Mesendoderm (in vitro differentiated cells): Measurements from ENCODE around the gene METRNL.
"Not testable (repeated sequence)": the region's sequence is repeated elsewhere in the genome, so short reads cannot be mapped to it uniquely, and the experiment has no call there.

Experiments
- DNase-seq: peaks from one replicate; pipeline ENCODE4 v3.0.0; 2013
- H2AK5ac ChIP-seq: 2 replicates; pipeline ENCODE4 v1.6.1; 2013; ENCODE audit warnings: low read length, inconsistent platforms
- H2BK120ac ChIP-seq: 2 replicates; pipeline ENCODE4 v1.6.1; 2013; ENCODE audit warnings: low read depth, mild to moderate bottlenecking, low read length, moderate library complexity, mixed read lengths
- H2BK15ac ChIP-seq: replicated peaks from 2 replicates; pipeline ENCODE4 v1.6.1; 2013; ENCODE audit warnings: low read depth, mild to moderate bottlenecking, moderate library complexity
- H2BK5ac ChIP-seq: 2 replicates; pipeline ENCODE4 v1.6.1; 2013; ENCODE audit warnings: low read length, inconsistent platforms
- H3K18ac ChIP-seq: 2 replicates; pipeline ENCODE4 v1.6.1; 2013; ENCODE audit warnings: mild to moderate bottlenecking, low read length, mixed read lengths
- H3K23ac ChIP-seq: one replicate; pipeline ENCODE4 v1.6.1; 2013; ENCODE audit warnings: low read length
- H3K27ac ChIP-seq: 2 replicates; pipeline ENCODE4 v1.5.1; 2013; ENCODE audit warnings: low read depth, mild to moderate bottlenecking, inconsistent platforms, low read length, moderate library complexity
- H3K27me3 ChIP-seq: 2 replicates; pipeline ENCODE4 v1.6.1; 2013; ENCODE audit warnings: low read length, control low read depth, mild to moderate bottlenecking, inconsistent platforms; ENCODE audit not compliant: insufficient read depth, poor library complexity
- H3K36me3 ChIP-seq: 2 replicates; pipeline ENCODE4 v1.6.1; 2013; ENCODE audit warnings: low read length, inconsistent platforms; ENCODE audit not compliant: control insufficient read depth, insufficient read depth
- H3K4ac ChIP-seq: one replicate; pipeline ENCODE4 v1.6.1; 2013; ENCODE audit warnings: low read depth, mild to moderate bottlenecking, low read length, moderate library complexity
- H3K4me1 ChIP-seq: 2 replicates; pipeline ENCODE4 v1.6.1; 2013; ENCODE audit warnings: low read depth, low read length, inconsistent platforms; ENCODE audit not compliant: control insufficient read depth
- H3K4me2 ChIP-seq: 2 replicates; pipeline ENCODE4 v1.6.1; 2013; ENCODE audit warnings: low read length
- H3K4me3 ChIP-seq: 2 replicates; pipeline ENCODE4 v1.5.1; 2013; ENCODE audit warnings: mild to moderate bottlenecking, low read length
- H3K56ac ChIP-seq: one replicate; pipeline ENCODE4 v1.6.1; 2013; ENCODE audit warnings: low read length
- H3K79me1 ChIP-seq: 2 replicates; pipeline ENCODE4 v1.6.1; 2013; ENCODE audit warnings: low read length, inconsistent platforms
- H3K79me2 ChIP-seq: 2 replicates; pipeline ENCODE4 v1.6.1; 2013; ENCODE audit warnings: mild to moderate bottlenecking, low read length; ENCODE audit not compliant: control insufficient read depth, insufficient read depth
- H3K9ac ChIP-seq: 2 replicates; pipeline ENCODE4 v1.6.1; 2013; ENCODE audit warnings: low read length, inconsistent platforms
- H4K5ac ChIP-seq: one replicate; pipeline ENCODE4 v1.6.1; 2013; ENCODE audit warnings: low read length
- H4K8ac ChIP-seq: one replicate; pipeline ENCODE4 v1.6.1; 2013; ENCODE audit warnings: low read depth, mild to moderate bottlenecking, control low read depth, low read length, moderate library complexity
- WGBS: extraction: QIAGEN DNeasy Blood & Tissue Kit; methylation state at CpG from one replicate; pipeline ENCODE4 v1.1.7; 2013; ENCODE audit warnings: low lambda C conversion rate, missing lambda C conversion rate; ENCODE audit not compliant: insufficient coverage; ENCODE audit errors: extremely low coverage; 5-methylcytosine and 5-hydroxymethylcytosine counted together

The METRNL gene

DNA sequence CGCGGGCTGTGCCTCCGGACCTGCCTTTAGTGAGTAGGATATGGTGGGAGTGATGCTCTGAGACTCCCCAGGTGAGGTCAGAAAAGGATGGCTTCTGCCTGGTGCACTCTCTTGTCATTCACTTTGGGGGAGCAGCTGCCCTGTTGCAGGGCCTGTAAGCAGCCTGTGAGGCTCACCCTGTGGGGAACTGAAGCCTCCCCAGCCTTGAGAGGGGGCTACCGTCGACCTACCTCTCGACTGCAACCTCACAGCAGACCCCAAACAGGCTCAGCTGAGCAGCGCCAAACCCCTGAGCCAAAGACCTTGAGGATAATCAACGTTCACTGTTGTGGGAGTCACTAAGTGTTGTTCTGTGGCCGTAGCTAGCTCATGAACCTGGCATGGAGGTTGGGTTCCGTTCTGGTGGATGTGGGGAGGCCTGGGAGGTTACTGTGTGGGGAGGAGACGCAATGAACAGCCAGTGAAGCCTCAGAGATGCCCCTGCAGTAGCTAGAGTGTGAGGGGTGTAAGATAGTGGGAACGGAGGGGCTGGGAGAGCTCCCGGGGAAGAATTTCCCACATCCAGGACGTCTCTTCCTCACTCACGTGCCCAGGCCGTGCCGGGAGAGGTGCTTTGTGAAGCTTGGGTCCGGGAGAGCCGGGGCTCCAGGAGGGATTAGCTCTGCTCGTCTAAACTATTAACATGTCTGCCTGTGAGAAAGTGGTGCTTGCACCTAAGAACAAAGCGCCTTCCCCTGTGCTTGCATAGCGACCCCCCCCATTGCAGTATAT lies 38.8 kb downstream of the METRNL start:
- H3K9ac ChIP-seq, result no peak overlapping the region
- H3K4me3 ChIP-seq, result no peak overlapping the region
- no peak overlapping the region for H3K18ac ChIP-seq
- H2BK5ac ChIP-seq, result no peak overlapping the region
- no peak overlapping the region for H3K4me2 ChIP-seq
- no CpG with 5 or more reads among the region's 22 CpGs for WGBS
- H3K4ac ChIP-seq, result no peak overlapping the region
- H3K79me2 ChIP-seq, result no peaks in the 10 kb centered on the region
- H3K79me1 ChIP-seq, result no peaks in the 10 kb centered on the region
- no peak overlapping the region for H2BK120ac ChIP-seq
- no peak overlapping the region for H3K56ac ChIP-seq
- H3K36me3 ChIP-seq, result no peaks in the 10 kb centered on the region
- no peaks in the 10 kb centered on the region for H3K4me1 ChIP-seq
- H2AK5ac ChIP-seq, result no peak overlapping the region
- no peak overlapping the region for H4K5ac ChIP-seq
- no peak overlapping the region for H3K23ac ChIP-seq
- H3K27me3 ChIP-seq, result no peaks in the 10 kb centered on the region
- no peak overlapping the region for H3K27ac ChIP-seq
- no peak overlapping the region for H2BK15ac ChIP-seq
- no peak overlapping the region for H4K8ac ChIP-seq
- DNase-seq, result no peak

DNA sequence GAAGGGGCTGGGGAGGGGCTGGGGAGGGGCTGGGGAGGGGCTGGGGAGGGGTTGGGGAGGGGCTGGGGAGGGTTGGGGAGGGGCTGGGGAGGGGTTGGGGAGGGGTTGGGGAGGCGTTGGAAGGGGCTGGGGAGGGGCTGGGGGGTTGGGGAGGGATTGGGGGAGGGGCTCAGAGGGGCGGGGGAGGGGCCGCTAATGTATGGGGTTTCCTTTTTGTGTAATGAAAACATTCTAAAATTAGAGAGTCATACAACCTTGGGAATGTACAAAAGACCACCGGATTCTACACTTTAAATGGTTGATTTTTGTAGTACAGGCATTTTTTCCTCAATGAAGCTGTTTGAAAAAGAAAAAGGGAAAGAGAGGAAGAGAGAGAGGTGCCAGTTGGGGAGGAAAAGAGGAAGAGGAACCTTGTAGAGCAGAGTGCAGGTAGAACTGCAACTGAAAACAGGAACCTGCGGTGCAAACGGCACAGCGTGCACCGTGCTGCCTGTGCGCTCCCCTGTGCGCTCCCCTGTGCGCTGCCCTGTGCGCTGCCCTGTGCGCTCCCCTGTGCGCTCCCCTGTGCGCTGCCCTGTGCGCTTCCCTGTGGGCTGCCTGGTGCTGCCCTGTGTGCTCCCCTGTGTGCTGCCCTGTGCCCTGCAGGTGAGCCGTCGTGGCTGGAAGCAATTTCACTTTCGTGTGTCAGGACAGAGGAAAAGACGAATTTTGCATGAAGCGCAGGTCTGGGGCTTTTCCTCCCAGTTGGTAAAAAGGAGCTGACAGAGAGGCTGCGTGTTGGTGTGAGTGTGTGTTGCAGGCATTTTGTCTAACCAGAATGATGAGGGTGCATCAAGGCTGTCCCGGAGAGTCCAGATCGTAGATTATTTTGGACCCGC lies 40.8 kb downstream of the METRNL start:
- no peak overlapping the region for H3K18ac ChIP-seq
- H2BK120ac ChIP-seq, result no peak overlapping the region
- no peak overlapping the region for H3K9ac ChIP-seq
- no peak overlapping the region for H4K5ac ChIP-seq
- no peaks in the 10 kb centered on the region for H3K27me3 ChIP-seq
- H3K4me2 ChIP-seq, result no peak overlapping the region
- H4K8ac ChIP-seq, result no peak overlapping the region
- H3K4ac ChIP-seq, result no peak overlapping the region
- H3K36me3 ChIP-seq, result no peaks in the 10 kb centered on the region
- H3K56ac ChIP-seq, result no peak overlapping the region
- H3K23ac ChIP-seq, result no peak overlapping the region
- H2BK15ac ChIP-seq, result no peak overlapping the region
- H3K4me3 ChIP-seq, result no peak overlapping the region
- no peak overlapping the region for H3K27ac ChIP-seq
- no peaks in the 10 kb centered on the region for H3K79me1 ChIP-seq
- no peak overlapping the region for H2BK5ac ChIP-seq
- H3K4me1 ChIP-seq, result no peaks in the 10 kb centered on the region
- H3K79me2 ChIP-seq, result no peaks in the 10 kb centered on the region
- no CpG with 5 or more reads among the region's 25 CpGs for WGBS
- no peak overlapping the region for H2AK5ac ChIP-seq
- peak; percentile 31 for DNase-seq

DNA sequence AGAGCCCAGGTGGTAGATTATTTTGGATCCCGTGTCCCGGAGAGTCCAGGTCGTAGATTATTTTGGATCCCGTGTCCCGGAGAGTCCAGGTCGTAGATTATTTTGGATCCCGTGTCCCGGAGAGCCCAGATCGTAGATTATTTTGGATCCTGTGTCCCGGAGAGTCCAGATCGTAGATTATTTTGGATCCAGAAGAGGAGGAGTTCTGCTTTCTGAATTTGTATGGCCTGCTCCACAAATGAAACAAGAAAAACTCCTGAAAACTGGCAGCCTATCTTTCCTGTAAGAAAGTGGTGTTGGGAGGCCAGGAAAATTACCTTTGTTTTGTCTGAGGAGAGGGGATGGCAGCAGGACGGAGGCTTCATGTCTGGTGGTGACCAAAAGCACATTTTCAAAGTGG lies 42.1 kb downstream of the METRNL start:
- H3K4ac ChIP-seq, H3K9ac ChIP-seq, H3K27ac ChIP-seq, H3K79me1 ChIP-seq, H3K79me2 ChIP-seq, H2BK5ac ChIP-seq, H4K8ac ChIP-seq, H2BK120ac ChIP-seq, H2BK15ac ChIP-seq, H3K27me3 ChIP-seq, DNase-seq, H3K23ac ChIP-seq, H3K36me3 ChIP-seq, H2AK5ac ChIP-seq, H3K18ac ChIP-seq, H3K4me3 ChIP-seq, H3K56ac ChIP-seq, H3K4me1 ChIP-seq, H4K5ac ChIP-seq, H3K4me2 ChIP-seq: not testable (repeated sequence)
- WGBS, result no CpG with 5 or more reads among the region's 12 CpGs

DNA sequence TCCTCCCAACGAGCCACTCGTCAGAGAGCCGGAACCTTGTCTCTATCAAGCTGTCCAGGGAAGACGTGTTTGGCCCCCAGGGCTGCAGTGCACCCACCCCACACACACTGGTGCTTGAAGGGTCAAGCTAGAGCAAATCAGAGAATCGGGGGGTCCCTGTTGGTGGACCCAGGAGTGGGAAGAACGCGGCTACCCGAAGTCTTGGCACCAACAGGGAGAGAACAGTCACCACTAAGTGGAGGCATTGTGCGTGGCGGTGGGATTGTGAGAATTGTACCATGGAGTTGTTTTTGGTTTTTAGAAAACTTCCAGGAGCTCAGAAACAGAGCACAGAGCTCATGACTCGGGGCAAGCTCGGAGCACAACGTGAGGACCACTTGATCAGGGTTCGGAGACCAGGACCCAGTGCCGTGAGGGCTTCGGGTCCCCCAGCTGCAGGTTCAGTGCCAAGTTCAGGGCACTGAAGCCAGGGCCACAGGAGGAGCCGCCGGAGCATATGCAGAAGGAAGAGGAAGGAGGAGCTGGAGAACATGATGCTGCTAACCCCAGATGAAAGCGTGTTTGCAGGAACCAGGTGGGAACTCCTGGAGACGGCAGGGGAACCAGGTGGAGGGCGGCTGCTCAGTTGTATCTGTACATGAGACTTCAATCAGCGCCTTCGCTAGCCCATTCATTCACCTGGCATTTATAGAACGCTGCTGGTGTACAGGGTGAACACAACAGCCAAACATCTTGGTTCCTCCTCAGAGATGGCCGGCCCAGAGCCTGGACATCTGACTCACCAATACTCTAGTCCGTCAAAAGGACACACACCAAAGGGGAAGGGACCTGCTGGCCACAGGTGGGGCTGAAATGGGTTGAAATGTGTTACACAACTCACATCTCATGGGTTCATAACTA lies 42.8 kb downstream of the METRNL start:
- Histone ChIP-seq H3K27me3 (no peaks in the 10 kb centered on the region), H3K79me1 (no peaks in the 10 kb centered on the region), H3K4ac (no peak overlapping the region), H3K79me2 (no peaks in the 10 kb centered on the region), H3K9ac (no peak overlapping the region), H3K23ac (no peak overlapping the region), H3K56ac (no peak overlapping the region), H2BK5ac (no peak overlapping the region), H3K4me2 (no peak overlapping the region), H3K18ac (no peak overlapping the region), H2BK120ac (no peak overlapping the region), H4K5ac (no peak overlapping the region), H3K4me3 (no peak overlapping the region), H2BK15ac (no peak overlapping the region), H3K4me1 (no peaks in the 10 kb centered on the region), H2AK5ac (no peak overlapping the region), H3K36me3 (no peaks in the 10 kb centered on the region), H3K27ac (no peak overlapping the region), H4K8ac (no peak overlapping the region)
- no peak for DNase-seq
- no CpG with 5 or more reads among the region's 26 CpGs for WGBS

DNA sequence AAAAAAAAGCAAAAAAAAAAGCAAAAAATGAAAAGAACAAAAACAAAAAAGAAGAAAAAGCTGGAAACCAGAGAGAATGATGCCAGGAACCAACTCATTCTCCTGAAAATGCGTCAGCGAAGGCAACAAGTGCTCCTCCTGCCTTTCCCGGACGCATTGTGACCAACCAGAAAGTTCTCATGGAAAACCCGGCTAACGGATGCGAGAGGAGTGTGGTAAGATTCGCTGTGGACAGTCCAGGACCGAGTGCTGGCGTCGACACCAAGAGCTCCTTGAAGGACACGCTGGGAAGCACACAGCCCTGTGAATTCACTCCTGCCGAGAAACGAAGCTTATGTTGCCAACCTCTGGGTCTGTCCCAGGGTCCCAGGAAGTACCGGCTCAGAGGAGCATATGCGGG lies 43.4 kb downstream of the METRNL start:
- H2AK5ac ChIP-seq, result no peak overlapping the region
- no peak overlapping the region for H2BK15ac ChIP-seq
- no peak overlapping the region for H2BK5ac ChIP-seq
- H3K27me3 ChIP-seq, result no peaks in the 10 kb centered on the region
- H3K79me1 ChIP-seq, result no peaks in the 10 kb centered on the region
- H3K9ac ChIP-seq, result no peak overlapping the region
- DNase-seq, result no peak
- no peaks in the 10 kb centered on the region for H3K36me3 ChIP-seq
- no peaks in the 10 kb centered on the region for H3K79me2 ChIP-seq
- no CpG with 5 or more reads among the region's 16 CpGs for WGBS
- H3K23ac ChIP-seq, result no peak overlapping the region
- H3K56ac ChIP-seq, result no peak overlapping the region
- no peak overlapping the region for H3K4ac ChIP-seq
- no peak overlapping the region for H4K5ac ChIP-seq
- no peaks in the 10 kb centered on the region for H3K4me1 ChIP-seq
- no peak overlapping the region for H2BK120ac ChIP-seq
- H3K4me2 ChIP-seq, result no peak overlapping the region
- H3K18ac ChIP-seq, result no peak overlapping the region
- H4K8ac ChIP-seq, result no peak overlapping the region
- H3K4me3 ChIP-seq, result no peak overlapping the region
- H3K27ac ChIP-seq, result no peak overlapping the region
